ENCODE data around the gene ORM1.

The ORM1 gene

GRCh38 chr9:114278881-114279570, 43.9 kb upstream of the ORM1 start:
- no peak for TF ChIP-seq CTCF (IDR thresholded peaks at IDR 0.05; ENCODE audit: low read depth, low read length)
- DNase-seq (ENCODE audit: low read depth in 2 of 2), result peak; percentile 44 to 74
- H3K4me3 ChIP-seq (replicated peaks in 1 of 2; ENCODE audit: low read depth in 2 of 2, low read length in 2 of 2), result no peak overlapping the region

GRCh38 chr9:114279693-114280092, 43.2 kb upstream of the ORM1 start:
- no peak for TF ChIP-seq CTCF (IDR thresholded peaks at IDR 0.05; ENCODE audit: low read depth, low read length)
- no peak for DNase-seq (ENCODE audit: low read depth in 2 of 2)
- H3K4me3 ChIP-seq (replicated peaks in 1 of 2; ENCODE audit: low read depth in 2 of 2, low read length in 2 of 2), result no peak overlapping the region

GRCh38 chr9:114280636-114281472, 42.0 kb upstream of the ORM1 start:
- TF ChIP-seq CTCF (IDR thresholded peaks at IDR 0.05; ENCODE audit: low read depth, low read length), result no peak
- peak in 1 of 2 donors; percentile 46 for DNase-seq (ENCODE audit: low read depth in 2 of 2)
- no peak overlapping the region for H3K4me3 ChIP-seq (replicated peaks in 1 of 2; ENCODE audit: low read depth in 2 of 2, low read length in 2 of 2)

- peak; percentile 22 to 64 for DNase-seq (ENCODE audit: low read depth in 2 of 2)
- no peak overlapping the region for H3K4me3 ChIP-seq (replicated peaks in 1 of 2; ENCODE audit: low read depth in 2 of 2, low read length in 2 of 2)
- TF ChIP-seq CTCF (IDR thresholded peaks at IDR 0.05; ENCODE audit: low read depth, low read length), result no peak
These were observed 41.3 kb upstream of the ORM1 start for GRCh38 chr9:114281473-114282103.

- H3K4me3 ChIP-seq (replicated peaks in 1 of 2; ENCODE audit: low read depth in 2 of 2, low read length in 2 of 2), result no peak overlapping the region
- no peak for DNase-seq (ENCODE audit: low read depth in 2 of 2)
- no peak for TF ChIP-seq CTCF (IDR thresholded peaks at IDR 0.05; ENCODE audit: low read depth, low read length)
These were observed 40.8 kb upstream of the ORM1 start for GRCh38 chr9:114282104-114282485.

GRCh38 chr9:114282507-114282906, 40.4 kb upstream of the ORM1 start:
- no peak for DNase-seq (ENCODE audit: low read depth in 2 of 2)
- no peak overlapping the region for H3K4me3 ChIP-seq (replicated peaks in 1 of 2; ENCODE audit: low read depth in 2 of 2, low read length in 2 of 2)
- TF ChIP-seq CTCF (IDR thresholded peaks at IDR 0.05; ENCODE audit: low read depth, low read length), result no peak

Measured in cardiac fibroblast (primary cell).